GM18868 (cell line): ENCODE results near the gene ATP8A2.
"Not testable (repeated sequence)": the region's sequence is repeated elsewhere in the genome, so short reads cannot be mapped to it uniquely, and the experiment has no call there.

ENCODE experiments used
- ATAC-seq: cut with Tn5 transposase; IDR thresholded peaks from one replicate; pipeline ENCODE4 v1.9.1; 2021; ENCODE audit warnings: mild to moderate bottlenecking, moderate library complexity; ENCODE audit not compliant: unreplicated experiment

The ATP8A2 gene

DNA sequence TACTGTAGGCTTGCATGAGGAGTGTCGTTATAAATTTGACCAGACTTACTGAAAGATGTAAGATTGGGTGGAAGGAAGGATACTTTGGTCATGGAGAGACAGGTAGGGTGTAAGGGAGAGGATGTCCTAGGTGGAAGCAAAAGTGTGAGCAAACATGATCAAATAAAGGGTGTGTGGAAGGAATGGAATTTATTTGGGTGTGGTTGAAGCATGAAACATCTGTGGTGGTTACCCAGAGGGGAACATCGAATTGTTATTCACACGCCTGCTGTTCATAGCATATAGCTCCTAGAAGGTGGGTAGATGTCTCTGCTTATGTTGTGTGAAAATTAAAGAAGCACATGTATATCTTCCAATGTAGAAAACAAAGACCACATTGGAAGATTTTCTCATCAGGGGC, 157.7 kb downstream of the ATP8A2 start:
- ATAC-seq: no peak

DNA sequence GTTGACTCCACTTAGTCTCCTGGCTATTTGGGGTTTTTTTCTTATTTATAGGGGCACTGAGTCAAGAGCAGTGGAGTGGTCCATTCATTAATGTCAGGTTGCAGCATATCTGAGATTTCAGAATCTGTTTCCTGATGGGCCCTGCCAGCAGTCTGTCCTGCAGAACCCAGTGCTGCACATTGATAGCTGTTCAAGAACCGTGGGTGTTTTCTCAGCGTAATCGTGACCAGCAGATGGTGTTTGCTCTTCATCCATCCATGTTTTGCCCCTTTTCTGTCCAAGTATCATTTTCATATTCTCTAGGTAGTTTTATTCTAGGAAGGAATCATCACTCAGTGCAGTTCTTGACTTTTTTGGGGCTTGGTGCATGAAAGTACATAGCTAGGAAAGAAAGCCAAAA, 166.5 kb downstream of the ATP8A2 start:
- no peak for ATAC-seq

DNA sequence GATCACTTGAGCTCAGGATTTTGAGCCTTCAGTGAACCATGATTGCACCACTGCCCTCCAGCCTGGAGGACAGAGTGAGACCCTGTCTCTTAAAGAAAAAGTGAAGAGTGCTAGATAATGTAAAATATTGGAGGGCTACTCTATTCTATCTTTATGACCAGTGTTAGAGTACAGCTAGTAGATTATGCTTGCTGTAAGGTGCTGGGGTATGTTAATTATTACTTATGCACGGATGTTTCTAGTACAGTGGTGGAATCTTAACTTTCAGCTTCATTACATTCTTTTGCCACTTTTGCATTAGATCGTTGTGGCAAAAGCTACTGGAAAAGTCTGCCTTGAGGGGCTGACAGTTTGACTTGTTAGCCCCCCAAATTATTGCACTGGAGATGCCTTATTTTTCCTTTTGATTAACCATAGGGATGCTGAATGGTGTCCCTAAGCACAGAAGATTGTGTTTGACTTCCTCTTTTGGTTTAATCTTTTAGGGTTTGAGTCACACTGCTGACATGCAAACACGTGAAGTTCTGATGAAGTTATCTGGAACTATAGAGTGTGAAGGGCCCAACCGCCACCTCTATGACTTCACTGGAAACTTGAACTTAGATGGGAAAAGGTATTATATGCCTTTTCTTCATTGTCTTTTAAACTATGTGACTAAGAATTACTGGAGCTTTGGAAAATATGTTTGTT, 169.8 kb downstream of the ATP8A2 start:
- peak; percentile 70 for ATAC-seq

DNA sequence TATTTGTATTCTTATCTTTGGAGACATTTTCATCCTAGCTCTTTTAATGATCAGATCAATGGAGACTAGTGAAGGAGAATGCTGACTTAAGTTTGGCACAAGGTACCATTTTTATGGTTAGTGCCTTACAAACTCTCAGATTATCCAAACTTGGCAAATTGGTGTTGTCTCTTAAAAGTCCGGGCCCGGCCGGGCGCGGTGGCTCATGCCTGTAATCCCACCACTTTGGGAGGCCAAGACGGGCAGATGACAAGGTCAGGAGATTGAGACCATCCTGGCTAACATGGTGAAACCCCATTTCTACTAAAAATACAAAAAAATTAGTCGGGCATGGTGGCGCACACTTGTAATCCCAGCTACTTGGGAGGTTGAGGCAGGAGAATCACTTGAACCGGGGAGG, 177.2 kb downstream of the ATP8A2 start:
- ATAC-seq: not testable (repeated sequence)

DNA sequence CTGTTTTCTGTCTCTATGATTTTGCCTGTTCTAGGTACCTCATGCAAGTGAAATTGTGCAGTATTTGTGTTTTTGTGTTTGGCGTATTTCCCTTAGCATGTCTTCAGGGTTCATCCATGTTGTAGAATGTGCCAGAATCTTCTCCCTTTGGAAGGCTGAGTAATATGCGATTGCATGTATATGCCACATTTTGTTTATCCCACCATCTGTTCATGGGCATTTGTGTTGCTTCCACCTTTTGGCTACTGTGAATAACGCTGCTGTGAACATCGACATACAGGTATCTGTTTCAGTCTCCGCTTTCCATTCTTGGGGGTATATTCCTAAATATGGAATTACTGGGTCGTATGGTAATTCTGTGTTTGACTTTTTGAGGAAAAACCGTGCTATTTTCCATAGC, 190.0 kb downstream of the ATP8A2 start:
- no peak for ATAC-seq

DNA sequence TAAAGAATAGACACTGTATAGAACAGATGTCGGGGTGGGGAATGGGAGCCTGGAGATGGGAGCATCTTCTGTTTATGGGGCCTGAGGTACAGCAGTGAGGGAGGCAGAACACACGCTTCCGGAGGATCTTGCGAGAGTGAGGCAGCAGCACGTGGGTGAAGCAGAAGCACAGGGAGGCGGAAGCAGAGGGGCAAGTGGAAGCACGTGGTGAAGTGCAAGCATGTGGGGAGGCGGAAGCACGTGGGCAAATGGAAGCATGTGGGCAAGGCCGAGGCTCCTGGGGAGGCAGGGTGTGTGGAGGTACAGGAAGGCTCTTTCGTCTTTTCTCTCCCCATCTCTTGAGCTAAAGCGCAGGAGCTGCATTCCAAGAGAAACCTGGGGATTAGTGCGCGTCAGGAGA, 198.4 kb downstream of the ATP8A2 start:
- ATAC-seq: no peak

DNA sequence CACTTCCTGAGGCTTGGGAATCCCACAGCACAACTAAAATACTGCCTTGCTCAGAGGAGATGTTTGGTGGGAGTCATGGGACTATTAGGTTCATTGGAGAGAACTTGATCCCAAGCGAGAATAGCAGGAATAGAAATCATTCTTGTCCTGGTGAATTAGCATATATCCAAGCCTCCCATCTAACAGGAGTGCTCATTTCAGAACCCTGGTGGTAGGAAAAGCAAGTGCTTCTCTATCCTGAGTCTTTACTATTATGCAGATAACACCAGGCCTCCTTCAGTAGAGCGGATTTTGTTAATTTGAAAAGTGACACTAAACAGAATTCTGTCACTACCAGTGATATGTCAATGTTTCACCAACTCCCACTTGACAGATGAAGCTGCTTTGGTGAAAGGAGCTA, 199.5 kb downstream of the ATP8A2 start:
- no peak for ATAC-seq

DNA sequence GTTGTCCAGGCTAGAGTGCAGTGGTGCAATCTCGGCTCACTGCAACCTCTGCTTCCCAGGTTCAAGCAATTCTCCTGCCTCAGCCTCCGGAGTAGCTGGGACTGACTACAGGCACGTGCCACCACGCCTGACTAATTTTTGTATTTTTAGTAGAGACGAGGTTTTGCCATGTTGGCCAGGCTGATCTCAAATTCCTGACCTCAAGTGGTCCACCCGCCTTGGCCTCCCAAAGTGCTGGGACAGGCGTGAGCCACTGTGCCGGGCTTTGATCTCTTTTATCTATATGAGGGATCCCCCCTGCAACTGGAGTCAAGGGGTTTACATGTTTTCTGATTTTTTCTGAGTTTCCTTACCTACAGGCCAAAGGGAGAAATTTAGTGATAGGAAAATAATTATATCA, 200.4 kb downstream of the ATP8A2 start:
- ATAC-seq: not testable (repeated sequence)

DNA sequence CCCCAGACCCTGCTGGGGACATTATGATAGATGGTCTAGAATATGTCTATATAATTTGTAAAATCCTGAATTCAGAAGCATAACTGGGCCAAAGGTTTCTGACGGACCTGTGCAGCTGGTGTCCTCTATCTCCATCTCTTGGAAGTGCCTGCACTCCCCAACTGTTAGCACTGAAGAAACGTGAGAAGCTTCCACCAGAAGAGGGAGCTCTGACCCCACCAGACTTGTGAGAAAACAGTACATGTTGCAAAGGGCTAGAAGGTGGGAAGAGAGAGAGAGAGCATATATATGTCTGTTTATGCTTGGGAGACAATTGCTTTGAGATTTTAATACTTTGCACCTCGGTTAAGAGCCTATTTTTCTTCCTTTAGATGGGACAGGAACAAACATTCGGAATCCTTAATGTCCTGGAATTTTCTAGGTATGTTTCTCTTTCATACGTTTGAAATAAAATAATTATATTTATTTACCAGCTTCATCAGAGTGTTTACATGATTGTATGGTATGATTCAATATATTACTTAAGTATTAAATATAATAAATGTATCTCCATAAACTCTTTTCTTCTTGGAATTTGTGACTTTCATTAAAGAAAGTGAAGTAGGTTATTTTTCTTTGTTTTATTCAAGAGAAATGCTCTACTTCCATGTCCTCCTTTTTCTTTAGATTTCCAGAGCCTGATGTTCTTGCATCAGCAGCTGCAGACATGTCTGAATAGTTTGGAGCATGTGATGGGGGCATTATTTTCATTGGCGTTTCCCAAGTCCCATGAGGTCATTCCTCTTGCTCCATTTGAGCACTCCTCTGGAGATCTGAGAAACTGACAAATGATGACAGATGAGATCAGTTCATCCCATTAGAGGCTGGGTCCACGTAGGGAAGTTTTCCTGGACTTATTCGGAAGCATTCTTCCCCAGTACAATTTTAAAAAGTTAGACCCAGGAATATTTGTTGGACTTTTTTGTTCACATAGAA, 202.9 kb downstream of the ATP8A2 start:
- ATAC-seq: peak; percentile 87

DNA sequence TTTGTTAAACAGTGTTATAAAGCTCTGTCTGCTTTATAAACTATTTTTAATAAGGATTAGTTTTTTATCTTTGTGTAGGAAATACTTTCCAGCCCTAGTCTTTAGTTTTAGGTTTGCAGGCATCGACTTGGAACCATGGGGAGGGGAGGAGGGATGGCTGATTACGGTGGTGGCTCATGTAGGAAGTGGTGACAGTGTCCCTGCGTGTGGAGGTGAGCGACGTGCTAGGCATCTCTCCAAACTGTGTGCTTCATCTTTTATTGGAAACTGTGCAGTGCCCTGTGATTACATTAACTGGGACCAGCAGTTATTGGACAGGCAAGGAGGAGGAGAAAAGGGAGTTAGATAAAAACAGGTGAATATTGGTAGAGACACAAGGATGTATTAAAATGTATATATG, 203.8 kb downstream of the ATP8A2 start:
- no peak for ATAC-seq

DNA sequence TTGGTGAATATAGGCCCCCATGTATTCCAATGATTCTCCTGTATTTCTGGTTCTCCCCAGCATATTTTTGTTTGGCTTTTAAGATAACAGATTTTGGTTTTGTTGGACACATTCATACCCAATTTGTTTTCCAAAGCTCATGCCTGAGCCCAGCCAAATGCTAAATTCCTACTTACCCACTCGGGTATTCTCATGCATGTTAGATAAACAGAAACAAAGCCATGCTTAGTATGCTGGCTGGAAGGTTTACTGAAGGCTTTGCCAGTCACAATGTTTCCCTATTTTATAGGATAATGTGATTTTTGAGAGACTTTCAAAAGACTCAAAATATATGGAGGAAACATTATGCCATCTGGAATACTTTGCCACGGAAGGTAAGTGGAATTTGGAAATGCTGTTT, 206.8 kb downstream of the ATP8A2 start:
- ATAC-seq: no peak

DNA sequence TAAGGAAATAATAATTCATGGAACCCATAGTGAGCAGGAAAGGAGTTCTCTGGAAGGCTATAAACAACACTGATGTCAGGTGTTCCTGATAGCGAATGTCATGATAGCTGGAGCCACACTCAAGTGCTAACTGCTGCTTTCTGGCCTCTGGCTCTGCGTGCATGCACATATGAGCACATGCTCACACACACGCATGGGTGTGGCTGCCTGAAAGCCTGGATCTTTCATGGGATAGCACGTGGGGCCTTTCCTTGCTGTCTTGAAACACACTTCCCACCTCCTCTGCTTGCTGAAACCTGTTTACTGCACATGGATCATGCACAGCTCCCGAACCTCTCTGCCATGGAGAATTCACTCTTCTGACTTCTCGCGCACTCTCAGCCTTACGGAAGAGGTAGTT, 207.4 kb downstream of the ATP8A2 start:
- no peak for ATAC-seq

DNA sequence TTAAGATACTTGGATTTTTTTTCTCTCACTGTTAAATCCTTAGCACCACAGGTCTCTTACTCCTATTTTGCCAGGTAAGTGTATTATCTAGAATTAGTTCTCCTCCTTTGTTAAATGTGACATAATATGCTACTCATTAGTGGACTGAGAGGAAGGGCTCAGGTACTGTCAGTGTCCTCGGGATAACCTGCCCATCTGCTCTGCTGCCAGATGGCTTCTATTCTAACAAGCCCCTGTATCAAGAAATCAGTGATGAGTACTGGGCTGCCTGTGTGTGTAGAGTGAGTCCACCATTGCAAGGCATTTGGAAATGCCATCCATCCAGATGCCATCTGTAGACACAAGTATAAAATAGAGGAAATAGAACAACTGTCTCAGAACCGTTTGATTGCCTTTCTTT, 209.6 kb downstream of the ATP8A2 start:
- no peak for ATAC-seq

DNA sequence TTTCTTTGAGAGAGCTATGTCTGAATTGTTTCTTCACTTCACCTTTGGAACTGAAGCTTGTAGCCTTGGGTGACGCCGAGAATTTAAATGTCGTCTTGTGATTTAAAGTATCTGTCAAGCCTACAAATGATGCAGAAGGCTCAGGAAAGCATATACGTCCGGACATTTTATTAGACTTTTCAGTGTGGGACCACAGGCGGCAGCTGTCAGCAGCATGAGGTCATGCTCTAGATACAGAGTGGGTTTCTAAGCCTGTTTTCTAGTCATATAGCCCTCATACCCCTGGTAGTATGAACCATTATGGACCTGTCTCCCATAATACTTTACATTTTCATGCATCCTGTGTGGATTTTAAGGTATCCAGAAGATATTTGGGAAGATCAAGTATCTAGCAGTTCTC, 212.3 kb downstream of the ATP8A2 start:
- ATAC-seq: no peak

DNA sequence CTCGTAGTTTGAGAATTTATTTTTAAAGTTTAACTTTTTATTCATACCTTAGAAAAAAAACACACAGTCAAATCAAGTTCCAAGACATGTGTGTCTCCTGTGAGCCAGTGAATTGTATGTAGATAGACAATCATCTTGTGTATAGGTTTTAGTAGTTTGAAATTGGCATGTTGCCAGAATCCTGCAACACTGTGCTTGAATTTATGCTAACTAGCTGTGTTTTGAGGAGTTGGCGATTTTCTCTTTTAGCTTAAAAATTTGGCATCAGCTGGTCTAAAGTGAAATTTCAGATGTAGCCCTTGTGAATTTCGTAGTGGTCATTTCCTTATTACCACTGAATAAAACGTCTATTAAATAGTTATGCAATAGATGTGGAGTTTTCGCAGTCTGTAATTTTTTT, 213.2 kb downstream of the ATP8A2 start:
- no peak for ATAC-seq

DNA sequence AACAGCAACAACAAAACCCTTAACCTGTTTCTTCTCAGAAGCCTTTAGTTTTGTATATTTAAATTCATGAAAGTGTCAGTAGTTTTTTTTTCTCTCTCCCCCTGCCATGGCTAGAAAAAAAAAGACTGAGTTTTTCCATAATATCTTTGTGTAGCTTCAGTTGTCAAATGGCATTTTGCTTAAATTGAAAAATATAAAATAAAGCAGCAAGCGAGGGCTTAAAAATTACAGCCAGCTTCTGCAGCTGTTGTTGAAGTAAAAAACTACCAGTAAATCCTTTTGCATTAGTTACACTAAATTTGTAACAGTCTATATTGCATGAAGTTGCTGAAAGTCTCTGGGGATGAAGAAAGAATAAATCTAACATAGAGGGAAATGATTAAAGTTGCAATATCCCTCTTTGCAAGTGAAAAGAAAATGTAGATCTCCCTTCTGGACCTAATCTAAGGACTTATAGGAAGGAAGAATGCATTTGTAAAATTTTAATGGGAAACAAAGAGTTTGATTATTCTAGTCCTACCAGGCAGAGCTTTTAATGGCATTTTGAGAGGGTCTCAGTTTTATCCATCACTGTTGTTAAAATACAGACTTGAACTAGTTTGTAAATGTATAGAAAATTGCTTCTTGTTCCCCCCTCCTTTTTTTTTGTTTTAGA, 215.7 kb downstream of the ATP8A2 start:
- ATAC-seq: no peak

DNA sequence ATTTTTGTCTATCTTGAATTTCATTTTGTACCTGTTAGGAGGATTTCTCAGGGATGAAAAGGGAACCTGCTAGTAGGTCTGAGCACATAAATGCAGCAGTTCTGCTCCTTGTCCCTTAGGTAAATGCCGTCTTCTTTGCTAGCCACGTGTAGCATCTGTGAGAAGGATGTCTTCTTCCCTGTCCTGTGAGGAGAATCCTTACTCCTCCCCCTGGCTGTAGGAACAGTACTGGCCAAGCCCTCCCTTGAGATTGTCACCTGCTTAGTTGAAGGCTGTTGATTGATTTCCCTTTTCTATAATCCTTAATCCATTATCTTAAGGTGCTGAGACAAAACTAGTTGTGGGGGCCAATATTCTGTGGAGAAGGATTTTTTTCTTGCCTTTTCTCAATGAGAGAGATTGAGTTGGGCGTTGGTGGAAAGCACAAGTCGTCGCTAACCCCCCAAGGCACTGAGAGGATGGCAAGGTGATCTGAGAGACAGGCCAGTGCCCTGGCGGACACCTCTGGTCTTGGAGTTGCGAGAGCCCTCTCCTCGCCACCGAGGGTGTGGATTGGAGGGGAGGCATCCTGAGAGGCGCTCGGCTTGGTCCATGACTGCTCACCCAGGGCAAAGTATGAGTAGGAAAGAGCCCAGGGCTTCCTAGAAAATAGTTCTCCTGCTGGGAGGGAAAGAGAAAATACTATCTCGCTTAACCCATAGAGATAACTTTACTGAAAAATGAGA, 216.7 kb downstream of the ATP8A2 start:
- no peak for ATAC-seq

DNA sequence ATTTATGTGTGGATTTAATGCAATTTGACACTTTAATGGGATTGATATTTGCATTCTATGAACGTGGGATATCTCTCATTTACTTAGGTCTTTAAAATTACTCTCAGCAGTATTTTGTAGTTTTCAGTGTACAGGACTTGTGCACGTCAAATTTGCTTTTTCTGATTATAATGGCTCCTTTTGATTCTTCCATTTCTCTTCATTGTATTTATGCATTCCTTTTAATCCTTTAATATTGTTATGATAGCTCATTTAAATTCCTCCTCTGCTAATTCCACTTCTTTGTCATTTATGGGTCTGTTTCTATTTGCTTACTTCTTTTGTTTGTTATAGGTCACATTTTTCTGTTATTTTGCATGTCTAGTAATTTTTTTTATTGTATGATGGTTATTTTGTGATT, 226.6 kb downstream of the ATP8A2 start:
- no peak for ATAC-seq

DNA sequence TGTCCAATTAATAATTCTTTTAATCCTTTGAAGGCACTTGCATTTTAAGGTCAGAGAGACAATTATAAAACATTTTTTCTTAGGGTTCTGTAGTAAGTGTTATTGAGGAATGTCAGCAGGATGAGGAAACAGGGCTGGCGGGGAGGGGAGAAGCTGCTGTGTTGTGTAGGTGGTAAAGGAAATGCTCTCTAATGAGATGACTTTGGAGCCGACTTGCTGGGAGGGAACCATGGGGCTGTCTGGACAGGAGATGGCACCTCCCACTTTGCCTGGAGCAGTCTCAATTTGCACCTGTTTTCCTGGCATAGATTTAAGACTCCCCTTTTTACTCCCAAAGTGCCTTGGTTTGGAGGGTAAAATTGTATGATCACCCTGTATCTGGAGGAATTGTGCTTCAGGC, 230.4 kb downstream of the ATP8A2 start:
- ATAC-seq: no peak

DNA sequence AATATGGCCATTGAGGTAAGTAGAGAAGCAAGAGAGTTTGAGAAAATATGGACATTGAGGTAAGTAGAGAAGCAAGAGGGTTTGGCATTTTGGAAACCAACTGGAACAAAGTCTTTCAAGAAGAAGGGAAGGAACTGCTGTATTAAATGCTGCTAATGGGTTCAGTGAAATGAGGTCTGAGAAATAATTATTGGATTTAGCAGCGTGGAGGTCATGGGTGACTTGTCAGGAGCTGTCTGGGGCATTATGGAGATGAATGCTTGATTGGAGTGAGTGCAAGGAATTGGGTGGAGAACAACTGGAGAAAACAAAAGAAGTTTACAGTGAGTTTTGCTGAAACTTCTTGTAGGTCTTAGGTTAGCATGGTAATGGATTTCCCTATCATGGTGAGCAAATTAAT, 232.3 kb downstream of the ATP8A2 start:
- no peak for ATAC-seq

DNA sequence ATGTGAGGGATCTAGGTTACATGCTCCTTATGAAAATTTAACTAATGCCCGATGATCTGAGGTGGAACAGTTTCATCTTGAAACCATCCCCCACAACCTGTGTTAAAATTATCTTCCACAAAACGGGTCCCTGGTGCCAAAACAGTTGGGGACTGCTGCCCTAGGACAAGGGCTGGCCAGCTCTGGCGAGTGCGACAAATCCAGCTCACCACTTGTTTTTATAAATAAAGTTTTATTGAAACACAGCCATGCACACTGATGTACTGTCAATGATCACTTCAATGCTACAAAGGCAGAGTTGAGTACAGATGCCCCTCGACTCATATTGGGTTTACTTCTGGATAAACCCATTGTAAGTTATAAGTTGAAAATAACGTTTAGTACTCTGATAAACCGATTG, 235.3 kb downstream of the ATP8A2 start:
- no peak for ATAC-seq
